ENCODE results near the gene GNPTG. TPM values are rescaled to one million over a fixed set of nuclear protein-coding genes. Genes with fewer than 3 reads are reported as not detected.
A peak's percentile ranks its signal among the peaks of the same experiment; 100 is the strongest.

Gene GNPTG
- total and polyA plus RNA-seq, 2 donors (not counting 1 experiment from before 2014, with no cell fraction given): 76.0 to 109 TPM

- H3K9me3 Mint-ChIP-seq (ENCODE audit: insufficient read depth): no peaks in the 10 kb centered on the region
- Histone ChIP-seq H3K4me1 (ENCODE audit: control insufficient read depth in 2 of 2, insufficient read depth in 2 of 2, low read length in 2 of 2) (peaks cover 16 to 26% of the 10 kb centered on the region in 2 donors), H3K27me3 (replicated peaks in 1 of 4; ENCODE audit: control extremely low read depth in 1 of 4, control insufficient read depth in 3 of 4, insufficient read depth in 4 of 4, low read length in 3 of 4) (no peaks in the 10 kb centered on the region), H2AFZ (ENCODE audit: insufficient read depth, low read depth, low read length, poor library complexity, severe bottlenecking) (no peak overlapping the region), H3K79me2 (ENCODE audit: control insufficient read depth, insufficient read depth, low read length) (no peaks in the 10 kb centered on the region), H3K4me3 (ENCODE audit: control extremely low read depth in 1 of 5, extremely low read depth in 1 of 5, insufficient read depth in 1 of 5, low read depth in 2 of 5, low read length in 4 of 5) (peak overlapping the region in 3 of 5 experiments; percentile 15 to 34 (median 18)), H3K9ac (ENCODE audit: low read length) (peak overlapping the region; percentile 44), H4K20me1 (ENCODE audit: control insufficient read depth, insufficient read depth, low read length, poor library complexity, severe bottlenecking) (peaks cover 20% of the 10 kb centered on the region), H3K36me3 (replicated peaks in 1 of 2; ENCODE audit: control extremely low read depth in 1 of 2, control insufficient read depth in 1 of 2, extremely low read depth in 1 of 2, insufficient read depth in 2 of 2, low read length in 1 of 2) (peaks cover 0 to 9% of the 10 kb centered on the region in 2 experiments), H3K9me3 (ENCODE audit: control extremely low read depth in 1 of 3, control insufficient read depth in 2 of 3, insufficient read depth in 1 of 3, low read length in 2 of 3) (peaks cover 0 to 3% (median 0%) of the 10 kb centered on the region in 3 donors), H3K4me2 (replicated peaks; ENCODE audit: low read depth, low read length, poor library complexity, severe bottlenecking) (peak overlapping the region; percentile 95), H3K27ac (ENCODE audit: low read length in 2 of 2) (peak overlapping the region in 1 of 2 donors; percentile 42)
- ATAC-seq (ENCODE audit: low read depth) (no peak), DNase-seq (no peak)
- TF ChIP-seq EZH2 (IDR thresholded peaks at IDR 0.05; ENCODE audit: borderline replicate concordance, insufficient read depth, low read depth, low read length, poor library complexity, severe bottlenecking) (no peak), CTCF (IDR thresholded peaks at IDR 0.05) (no peak)
- H3K27ac Mint-ChIP-seq: peak overlapping the region; percentile 91
- peak overlapping the region; percentile 86 for H3K4me3 Mint-ChIP-seq
- H3K27me3 Mint-ChIP-seq: no peaks in the 10 kb centered on the region
- WGBS (ENCODE audit: insufficient coverage): 74% methylated on average over 44 of the region's 44 CpGs
- intact Hi-C loops (cut with micrococcal nuclease): loop anchor here (1.0 to 10.0 kb wide), 5 partner anchors 8 to 439 kb away; partner anchors contain the start of genes CRAMP1, GNPTG, IFT140 and NUBP2
- ChIA-PET POLR2A (interaction anchor here (1.4 to 2.0 kb wide), 2 partner anchors 12 to 34 kb away, joined by 10 to 11 read pairs; partner anchors contain the start of gene UBE2I), CTCF (interaction anchor here (0.9 to 1.6 kb wide), 3 partner anchors 10 to 33 kb away, joined by 3 to 8 read pairs (median 4); no protein-coding TSS in a partner anchor)
- peaks cover 23% of the 10 kb centered on the region for H3K4me1 Mint-ChIP-seq
These were observed 8.1 kb upstream of the GNPTG start for GRCh38 chr16:1343428-1344242.
